HG02588 (cell line): ENCODE data around the gene KICS2.
A peak's percentile ranks its signal among the peaks of the same experiment; 100 is the strongest.
"Not testable (repeated sequence)": the region's sequence is repeated elsewhere in the genome, so short reads cannot be mapped to it uniquely, and the experiment has no call there.

ENCODE experiments used
- ATAC-seq: cut with Tn5 transposase; IDR thresholded peaks from one replicate; pipeline ENCODE4 v1.9.1; 2021; ENCODE audit warnings: mild to moderate bottlenecking, moderate library complexity; ENCODE audit not compliant: unreplicated experiment

KICS2 gene

GRCh38 chr12:64217643-64218042, 4.5 kb downstream of the KICS2 start:
- ATAC-seq = not testable (repeated sequence)

- ATAC-seq = no peak
Measured at GRCh38 chr12:64216239-64216638, 5.9 kb downstream of the KICS2 start.

GRCh38 chr12:64212119-64212746, 9.9 kb downstream of the KICS2 start:
- ATAC-seq = no peak

- no peak for ATAC-seq
Measured at GRCh38 chr12:64207453-64207852, 14.6 kb downstream of the KICS2 start.

- ATAC-seq = no peak
Measured at GRCh38 chr12:64205542-64205941, 16.6 kb downstream of the KICS2 start.

GRCh38 chr12:64203775-64204174, 18.3 kb downstream of the KICS2 start:
- ATAC-seq = no peak

- ATAC-seq = no peak
Measured at GRCh38 chr12:64203036-64203435, 19.1 kb downstream of the KICS2 start.

- not testable (repeated sequence) for ATAC-seq
Measured at GRCh38 chr12:64195841-64196240, 26.3 kb downstream of the KICS2 start.

GRCh38 chr12:64194333-64195149, 27.6 kb downstream of the KICS2 start:
- no peak for ATAC-seq

GRCh38 chr12:64193931-64194330, 28.2 kb downstream of the KICS2 start:
- no peak for ATAC-seq

GRCh38 chr12:64192644-64193444, 29.3 kb downstream of the KICS2 start:
- peak; percentile 96 for ATAC-seq

GRCh38 chr12:64190140-64190539, 32.0 kb downstream of the KICS2 start:
- no peak for ATAC-seq

GRCh38 chr12:64189530-64189929, 32.6 kb downstream of the KICS2 start:
- no peak for ATAC-seq

- ATAC-seq = no peak
Measured at GRCh38 chr12:64187794-64188193, 34.3 kb downstream of the KICS2 start.

- no peak for ATAC-seq
Measured at GRCh38 chr12:64187370-64187769, 34.7 kb downstream of the KICS2 start.

- peak; percentile 95 for ATAC-seq
Measured at GRCh38 chr12:64186789-64187188, 35.3 kb downstream of the KICS2 start.

- ATAC-seq = no peak
Measured at GRCh38 chr12:64184216-64184615, 37.9 kb downstream of the KICS2 start.

- ATAC-seq = no peak
Measured at GRCh38 chr12:64181430-64182291, 40.4 kb downstream of the KICS2 start.

- no peak for ATAC-seq
Measured at GRCh38 chr12:64180951-64181350, 41.1 kb downstream of the KICS2 start.

GRCh38 chr12:64178122-64178521, 44.0 kb downstream of the KICS2 start:
- ATAC-seq = no peak

- ATAC-seq = no peak
Measured at GRCh38 chr12:64177001-64177400, 45.1 kb downstream of the KICS2 start.
